Measurements from ENCODE around the gene NFE2L3. TPM values are rescaled to one million over a fixed set of nuclear protein-coding genes. Genes with fewer than 3 reads are reported as not detected.

Gene NFE2L3
- total and polyA plus RNA-seq, 2 donors from 2014 or later: 5.2 to 12.5 TPM

DNA sequence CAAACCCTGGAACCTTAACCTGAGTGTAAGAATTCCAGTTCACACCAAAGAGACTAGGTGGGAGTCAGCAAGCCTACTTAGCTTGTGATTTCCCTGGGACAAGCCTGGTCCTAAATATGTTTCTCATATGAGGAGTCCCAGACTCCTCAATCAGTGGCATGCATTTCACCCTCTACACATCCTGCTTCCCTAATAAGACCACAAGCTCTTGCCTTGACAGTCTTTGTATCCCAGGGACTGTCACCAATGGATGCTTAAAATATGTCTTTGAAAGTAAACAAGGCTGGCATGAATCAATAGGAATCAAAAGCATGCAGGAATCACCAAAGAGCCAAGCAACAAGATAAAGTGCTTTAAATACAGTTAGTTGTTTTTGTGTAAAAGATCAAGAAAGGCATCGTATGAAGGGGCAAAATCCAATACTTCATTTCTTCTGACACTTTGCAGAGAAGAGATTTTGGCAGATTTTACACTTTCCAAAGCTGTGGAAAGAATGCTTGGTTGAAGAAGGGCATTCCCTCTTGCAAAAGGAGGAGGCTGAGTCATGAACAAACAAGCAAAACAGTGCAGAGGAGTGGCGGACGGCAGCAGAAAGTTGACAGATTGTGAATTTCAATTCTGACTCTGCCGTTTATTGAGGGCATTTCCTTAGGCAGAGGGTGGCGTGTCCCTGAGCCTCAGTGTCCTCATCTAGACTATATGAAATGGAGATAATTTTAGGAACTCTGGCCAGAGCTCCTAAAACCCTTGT is 8.5 kb upstream of the NFE2L3 start:
- intact Hi-C loops (cut with DNase I): no loop called here
- no peak for DNase-seq
- no peaks in the 10 kb centered on the region for H3K9me3 ChIP-seq (ENCODE audit: control insufficient read depth in 2 of 3, insufficient read depth in 1 of 3, low read length in 3 of 3)
- H3K4me3 ChIP-seq (ENCODE audit: low read length in 3 of 3): no peak overlapping the region
- H3K4me1 ChIP-seq (ENCODE audit: control insufficient read depth in 2 of 3, insufficient read depth in 2 of 3, low read depth in 1 of 3, low read length in 3 of 3): no peaks in the 10 kb centered on the region
- FAIRE-seq: no peak
- no peak overlapping the region for H3K27ac ChIP-seq (ENCODE audit: low read depth in 2 of 2, low read length in 2 of 2)
- H3K27me3 ChIP-seq (ENCODE audit: control insufficient read depth, insufficient read depth, low read length): no peaks in the 10 kb centered on the region
- no peaks in the 10 kb centered on the region for H3K36me3 ChIP-seq (ENCODE audit: control insufficient read depth in 2 of 3, insufficient read depth in 3 of 3, low read length in 3 of 3)
- TF ChIP-seq, protein P1, sequence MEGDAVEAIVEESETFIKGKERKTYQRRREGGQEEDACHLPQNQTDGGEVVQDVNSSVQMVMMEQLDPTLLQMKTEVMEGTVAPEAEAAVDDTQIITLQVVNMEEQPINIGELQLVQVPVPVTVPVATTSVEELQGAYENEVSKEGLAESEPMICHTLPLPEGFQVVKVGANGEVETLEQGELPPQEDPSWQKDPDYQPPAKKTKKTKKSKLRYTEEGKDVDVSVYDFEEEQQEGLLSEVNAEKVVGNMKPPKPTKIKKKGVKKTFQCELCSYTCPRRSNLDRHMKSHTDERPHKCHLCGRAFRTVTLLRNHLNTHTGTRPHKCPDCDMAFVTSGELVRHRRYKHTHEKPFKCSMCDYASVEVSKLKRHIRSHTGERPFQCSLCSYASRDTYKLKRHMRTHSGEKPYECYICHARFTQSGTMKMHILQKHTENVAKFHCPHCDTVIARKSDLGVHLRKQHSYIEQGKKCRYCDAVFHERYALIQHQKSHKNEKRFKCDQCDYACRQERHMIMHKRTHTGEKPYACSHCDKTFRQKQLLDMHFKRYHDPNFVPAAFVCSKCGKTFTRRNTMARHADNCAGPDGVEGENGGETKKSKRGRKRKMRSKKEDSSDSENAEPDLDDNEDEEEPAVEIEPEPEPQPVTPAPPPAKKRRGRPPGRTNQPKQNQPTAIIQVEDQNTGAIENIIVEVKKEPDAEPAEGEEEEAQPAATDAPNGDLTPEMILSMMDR (IDR thresholded peaks at IDR 0.05; ENCODE audit: borderline replicate concordance, extremely low read depth, insufficient read depth): no peak
- no peak overlapping the region for H3K9ac ChIP-seq (ENCODE audit: low read length in 3 of 3)

DNA sequence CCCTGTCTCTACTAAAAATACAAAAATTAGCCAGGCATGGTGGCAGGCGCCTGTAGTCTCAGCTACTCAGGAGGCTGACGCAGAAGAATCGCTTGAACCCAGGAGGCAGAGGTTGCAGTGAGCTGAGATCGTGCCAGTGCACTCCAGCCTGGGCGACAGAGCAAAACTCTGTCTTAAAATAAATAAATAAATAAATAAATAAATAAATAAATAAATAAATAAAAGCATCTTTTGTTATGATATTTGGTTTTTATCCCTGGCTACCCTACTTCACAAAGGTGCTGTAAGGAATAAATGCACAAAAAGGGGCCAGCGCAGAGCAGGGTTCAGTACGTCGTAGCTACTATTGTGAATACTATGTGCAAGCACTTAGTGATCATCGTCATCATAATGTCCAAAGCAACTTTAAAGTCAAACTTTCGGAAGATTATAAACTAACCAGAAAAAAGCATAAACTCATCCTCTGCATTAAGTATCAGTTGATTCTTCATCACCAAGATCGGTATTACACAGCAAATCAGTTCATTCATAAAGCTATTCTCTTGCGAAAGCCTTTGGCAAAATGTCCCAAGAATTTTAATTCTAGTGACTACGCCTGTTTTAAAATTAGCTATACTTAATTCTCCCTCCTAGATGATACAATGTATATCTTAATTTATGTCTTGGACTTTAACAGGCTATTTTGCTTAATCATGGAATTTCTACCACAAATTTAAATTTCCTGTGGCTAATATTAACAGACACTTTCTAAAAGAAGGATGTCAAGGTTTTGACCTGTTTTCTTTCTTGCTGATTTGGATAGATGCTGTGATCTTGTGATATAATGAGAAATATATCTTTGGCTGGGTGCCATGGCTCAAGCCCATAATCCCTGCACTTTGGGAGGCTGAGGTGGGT is 7.6 kb upstream of the NFE2L3 start:
- no peak overlapping the region for H3K4me3 ChIP-seq (ENCODE audit: low read length in 3 of 3)
- no peaks in the 10 kb centered on the region for H3K9me3 ChIP-seq (ENCODE audit: control insufficient read depth in 2 of 3, insufficient read depth in 1 of 3, low read length in 3 of 3)
- no peak overlapping the region for H3K9ac ChIP-seq (ENCODE audit: low read length in 3 of 3)
- TF ChIP-seq, protein P1 (IDR thresholded peaks at IDR 0.05; ENCODE audit: borderline replicate concordance, extremely low read depth, insufficient read depth): no peak
- H3K27me3 ChIP-seq (ENCODE audit: control insufficient read depth, insufficient read depth, low read length): no peaks in the 10 kb centered on the region
- DNase-seq (no peak), FAIRE-seq (no peak)
- no peaks in the 10 kb centered on the region for H3K36me3 ChIP-seq (ENCODE audit: control insufficient read depth in 2 of 3, insufficient read depth in 3 of 3, low read length in 3 of 3)
- no peak overlapping the region for H3K27ac ChIP-seq (ENCODE audit: low read depth in 2 of 2, low read length in 2 of 2)
- intact Hi-C loops (cut with DNase I): no loop called here
- H3K4me1 ChIP-seq (ENCODE audit: control insufficient read depth in 2 of 3, insufficient read depth in 2 of 3, low read depth in 1 of 3, low read length in 3 of 3): no peaks in the 10 kb centered on the region

DNA sequence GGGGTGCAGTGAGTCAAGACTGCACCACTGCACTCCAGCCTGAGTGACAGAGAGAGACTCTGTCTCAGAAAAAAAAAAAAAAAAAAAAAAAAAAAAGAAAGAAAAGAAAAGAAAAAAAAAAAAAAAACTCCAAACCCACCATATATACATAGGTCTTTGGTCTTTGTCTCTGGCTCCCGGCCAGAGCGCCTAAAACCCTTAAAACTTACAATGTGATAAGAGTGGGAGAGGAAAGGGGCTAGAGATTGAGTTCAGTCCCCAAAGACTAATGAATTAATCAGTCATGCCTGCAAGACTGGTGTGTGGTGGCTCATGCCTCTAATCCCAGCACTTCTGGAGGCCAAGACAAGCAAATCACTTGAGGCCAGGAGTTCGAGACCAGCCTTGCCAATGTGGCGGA is 6.8 kb upstream of the NFE2L3 start:
- Histone ChIP-seq H3K4me1 (ENCODE audit: control insufficient read depth in 2 of 3, insufficient read depth in 2 of 3, low read depth in 1 of 3, low read length in 3 of 3) (no peaks in the 10 kb centered on the region), H3K27ac (ENCODE audit: low read depth in 2 of 2, low read length in 2 of 2) (no peak overlapping the region), H3K9ac (ENCODE audit: low read length in 3 of 3) (no peak overlapping the region), H3K27me3 (ENCODE audit: control insufficient read depth, insufficient read depth, low read length) (no peaks in the 10 kb centered on the region), H3K9me3 (ENCODE audit: control insufficient read depth in 2 of 3, insufficient read depth in 1 of 3, low read length in 3 of 3) (no peaks in the 10 kb centered on the region), H3K4me3 (ENCODE audit: low read length in 3 of 3) (no peak overlapping the region), H3K36me3 (ENCODE audit: control insufficient read depth in 2 of 3, insufficient read depth in 3 of 3, low read length in 3 of 3) (no peaks in the 10 kb centered on the region)
- DNase-seq (no peak), FAIRE-seq (no peak)
- intact Hi-C loops (cut with DNase I): no loop called here
- TF ChIP-seq, protein P1 (IDR thresholded peaks at IDR 0.05; ENCODE audit: borderline replicate concordance, extremely low read depth, insufficient read depth): no peak
